Activated CD8-positive, alpha-beta memory T cell treated with anti-CD3 and anti-CD28 coated beads for 1 hour (primary cell): ENCODE measurements around the gene CENPK.
A peak's percentile ranks its signal among the peaks of the same experiment; 100 is the strongest.
"Not testable (repeated sequence)": the region's sequence is repeated elsewhere in the genome, so short reads cannot be mapped to it uniquely, and the experiment has no call there.

ENCODE experiments used
- DNase-seq, 2 donors: peaks; one replicate each; pipeline ENCODE4 v3.0.0-alpha.2; 2020; ENCODE audit warnings: low read depth in 1 of 2; ENCODE audit errors: extremely low read depth in 1 of 2

Gene CENPK, protein sequence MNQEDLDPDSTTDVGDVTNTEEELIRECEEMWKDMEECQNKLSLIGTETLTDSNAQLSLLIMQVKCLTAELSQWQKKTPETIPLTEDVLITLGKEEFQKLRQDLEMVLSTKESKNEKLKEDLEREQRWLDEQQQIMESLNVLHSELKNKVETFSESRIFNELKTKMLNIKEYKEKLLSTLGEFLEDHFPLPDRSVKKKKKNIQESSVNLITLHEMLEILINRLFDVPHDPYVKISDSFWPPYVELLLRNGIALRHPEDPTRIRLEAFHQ

DNA sequence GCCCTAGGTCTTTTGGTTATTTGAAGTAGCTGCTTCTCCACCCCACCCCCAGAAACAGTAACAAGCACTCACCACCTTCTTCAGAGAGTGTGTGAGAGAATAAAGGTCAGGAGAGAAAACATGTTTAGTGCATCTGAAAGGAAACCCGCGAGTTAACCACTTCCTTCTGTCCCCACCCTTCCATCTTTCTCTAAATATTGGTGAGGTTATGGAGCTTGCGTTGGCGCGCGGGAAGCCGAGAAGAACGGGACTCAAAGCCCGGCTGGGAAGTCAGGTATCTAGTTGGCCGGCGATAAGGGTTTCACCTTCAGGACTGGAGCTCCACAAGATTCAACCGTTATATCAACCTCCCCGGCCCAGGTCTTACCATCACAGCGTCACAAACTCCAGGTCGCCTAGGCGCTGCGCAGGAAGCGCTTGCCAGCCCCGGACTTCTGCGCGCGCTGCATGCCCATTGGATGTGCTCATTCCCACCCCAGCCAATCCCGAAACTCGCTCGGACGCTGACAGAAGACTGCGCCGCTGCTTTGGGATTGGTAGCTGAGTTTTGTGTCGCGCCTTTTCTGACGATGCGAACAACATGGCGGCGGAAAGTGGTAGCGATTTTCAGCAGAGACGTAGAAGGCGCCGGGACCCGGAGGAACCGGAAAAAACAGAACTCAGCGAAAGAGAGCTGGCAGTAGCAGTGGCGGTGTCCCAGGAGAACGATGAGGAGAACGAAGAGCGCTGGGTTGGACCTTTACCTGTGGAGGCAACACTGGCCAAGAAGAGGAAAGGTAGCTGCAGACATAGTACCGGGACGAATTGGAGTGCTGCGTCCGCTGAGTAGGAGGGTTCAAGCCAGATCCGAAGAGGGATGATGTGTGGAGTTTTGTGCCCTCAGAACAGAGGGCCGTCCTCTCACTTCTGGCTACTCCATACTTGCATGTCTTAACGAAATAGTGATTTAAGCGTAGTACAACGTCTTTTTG lies at the start of gene CENPK, which contains the start of gene PPWD1:
TSS of gene CENPK (minus strand) at position 438 of the 971 bp plus-strand sequence. CDS start 8,261 bp downstream, outside the sequence.
TSS of gene PPWD1 (plus strand) at position 566 of the 971 bp plus-strand sequence. CDS start at position 581, 15 bp downstream.
- peak; percentile 90 for DNase-seq

DNA sequence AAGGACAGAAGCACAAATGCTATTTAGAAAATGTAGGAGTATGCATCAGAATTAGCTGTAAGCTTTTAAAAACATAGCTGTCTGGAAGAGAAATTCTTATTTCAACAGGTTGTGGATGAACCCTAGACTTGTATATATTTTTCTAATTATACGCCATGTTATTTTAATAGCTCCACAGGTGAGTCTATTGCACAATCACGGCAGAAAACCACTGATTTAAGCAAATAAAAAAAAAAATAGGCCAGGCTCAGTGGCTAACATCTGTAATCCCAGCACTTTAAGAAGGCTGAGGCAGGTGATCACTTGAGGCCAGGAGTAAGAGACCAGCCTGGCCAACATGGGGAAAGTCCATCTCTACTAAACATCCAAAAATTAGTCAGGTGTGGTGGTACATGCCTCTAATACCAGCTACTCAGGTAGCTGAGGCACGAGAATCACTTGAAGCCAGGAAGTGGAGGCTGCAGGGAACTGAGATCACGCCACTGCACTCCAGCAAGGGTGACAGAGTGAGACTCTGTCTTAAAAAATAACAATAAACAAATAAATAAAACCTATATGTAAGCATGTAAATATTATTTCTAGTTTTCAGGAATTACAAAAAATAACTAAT lies 49.4 kb upstream of the CENPK start:
- no peak for DNase-seq

DNA sequence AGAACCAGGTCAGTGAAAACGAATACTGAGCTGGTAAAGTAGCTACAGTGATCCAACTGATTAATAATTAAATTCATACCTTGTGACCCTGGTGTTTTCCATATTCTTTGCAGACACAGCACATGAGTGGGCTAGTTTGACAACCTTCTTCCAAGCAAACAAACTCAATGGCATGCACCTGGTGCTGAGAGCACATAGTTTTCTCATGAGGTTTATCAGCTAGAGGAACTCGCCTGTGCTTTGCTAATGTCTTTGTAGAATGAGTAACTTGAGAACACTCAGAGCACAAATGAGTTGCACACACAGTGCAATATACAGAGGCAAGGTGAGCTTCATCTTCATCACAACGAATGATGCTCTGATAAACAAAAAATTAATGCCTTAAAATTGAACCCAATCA lies 48.6 kb upstream of the CENPK start:
- no peak for DNase-seq

DNA sequence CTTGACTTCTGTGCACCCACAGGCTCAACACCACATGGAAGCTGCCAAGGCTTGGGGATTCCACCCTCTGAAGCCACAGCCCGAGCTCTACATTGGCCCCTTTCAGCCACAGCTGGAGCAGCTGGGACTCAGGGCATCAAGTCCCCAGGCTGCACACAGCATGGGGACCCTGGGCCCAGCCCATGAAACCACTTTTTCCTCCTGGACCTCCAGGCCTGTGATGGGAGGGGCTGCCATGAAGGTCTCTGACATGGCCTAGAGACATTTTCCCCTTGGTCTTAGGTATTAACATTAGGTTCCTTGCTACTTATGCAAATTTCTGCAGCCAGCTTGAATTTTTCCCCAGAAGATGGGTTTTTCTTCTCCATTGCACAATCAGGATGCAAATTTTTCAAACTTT lies 38.8 kb upstream of the CENPK start:
- DNase-seq = not testable (repeated sequence)

DNA sequence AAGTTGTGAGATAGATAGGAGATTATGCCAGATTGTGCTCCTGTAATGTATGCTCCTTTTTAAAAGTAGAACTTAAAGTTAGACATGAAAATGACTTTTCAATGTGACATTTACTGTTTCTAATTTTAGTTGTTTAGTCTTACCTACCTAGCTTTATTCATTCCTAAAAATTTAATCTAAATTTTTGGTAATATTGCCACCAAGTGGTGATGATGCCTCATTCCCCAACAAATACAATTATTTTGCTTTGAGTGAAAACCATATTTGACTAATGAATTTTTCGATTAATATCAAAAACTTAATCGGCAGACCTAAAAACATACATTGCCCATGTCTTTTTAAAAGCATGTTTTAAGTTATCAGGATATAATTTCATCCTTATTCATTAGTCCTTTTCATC lies 25.7 kb upstream of the CENPK start:
- no peak for DNase-seq

DNA sequence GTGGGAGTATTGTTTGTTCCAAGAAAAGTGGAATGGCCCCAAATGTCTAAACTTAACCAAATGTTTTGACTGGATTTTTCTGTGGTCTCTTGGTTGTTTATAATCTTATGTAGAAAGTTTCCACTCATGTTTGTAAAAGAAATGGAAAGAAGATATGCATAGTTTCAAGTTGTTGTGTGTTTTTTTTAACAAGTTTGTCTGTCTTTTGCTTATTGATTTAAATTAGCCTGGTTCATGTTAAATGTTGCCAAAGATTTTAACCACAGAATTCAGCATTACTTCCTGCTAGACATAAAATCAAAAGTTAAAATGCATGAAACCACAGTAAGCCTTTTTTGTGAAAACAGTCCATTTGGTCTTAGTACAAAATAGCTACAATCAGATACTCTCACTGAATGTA lies 14.2 kb upstream of the CENPK start:
- no peak for DNase-seq

DNA sequence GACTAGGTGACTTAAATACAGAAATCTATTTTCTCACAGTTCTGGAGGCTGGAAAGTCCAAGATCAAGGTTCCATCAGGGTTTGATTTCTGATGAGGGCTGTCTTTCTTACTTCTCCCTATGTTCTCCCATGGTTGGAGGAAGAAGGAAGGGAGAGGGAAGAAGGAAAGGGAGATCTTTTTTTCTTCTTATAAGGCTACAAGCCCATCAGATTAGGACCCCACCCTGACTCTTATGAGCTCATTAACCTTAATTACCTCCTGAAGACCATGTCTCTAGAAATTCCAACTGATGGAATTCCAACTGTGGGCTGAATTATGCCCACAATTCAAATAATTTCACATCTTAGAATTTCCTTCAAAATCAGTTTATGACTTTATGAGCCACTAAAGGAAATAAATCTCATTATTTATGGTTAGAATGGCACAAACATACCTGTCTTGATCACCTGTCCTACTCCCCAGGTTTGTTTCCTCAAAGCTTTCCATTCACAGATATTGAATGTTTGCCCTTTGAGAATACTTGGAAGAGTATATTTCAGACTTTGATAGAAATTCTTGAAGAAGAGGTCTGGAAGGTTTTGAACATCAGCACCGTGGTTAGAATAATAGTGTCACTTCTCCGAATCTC lies 7.7 kb upstream of the CENPK start:
- DNase-seq = no peak

DNA sequence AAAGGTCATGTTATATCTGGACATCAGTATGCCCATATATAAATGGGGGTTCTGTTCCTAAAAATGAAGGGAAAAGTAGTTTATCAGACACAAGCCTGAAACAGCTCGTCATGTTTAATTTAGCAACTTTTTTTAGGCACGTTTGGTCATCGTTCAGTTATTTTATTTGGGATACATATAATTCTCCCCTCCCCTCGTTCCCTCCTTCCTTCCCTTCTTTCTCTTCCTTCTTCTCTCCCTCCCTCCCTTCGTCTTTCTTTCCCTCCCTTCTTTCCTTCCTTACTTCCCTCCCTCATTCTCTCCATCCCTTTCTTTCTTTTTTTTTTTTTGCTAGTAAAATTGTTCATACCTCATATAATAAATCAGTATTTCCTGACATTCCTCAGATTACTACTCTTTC lies 3.5 kb upstream of the CENPK start:
- no peak for DNase-seq

DNA sequence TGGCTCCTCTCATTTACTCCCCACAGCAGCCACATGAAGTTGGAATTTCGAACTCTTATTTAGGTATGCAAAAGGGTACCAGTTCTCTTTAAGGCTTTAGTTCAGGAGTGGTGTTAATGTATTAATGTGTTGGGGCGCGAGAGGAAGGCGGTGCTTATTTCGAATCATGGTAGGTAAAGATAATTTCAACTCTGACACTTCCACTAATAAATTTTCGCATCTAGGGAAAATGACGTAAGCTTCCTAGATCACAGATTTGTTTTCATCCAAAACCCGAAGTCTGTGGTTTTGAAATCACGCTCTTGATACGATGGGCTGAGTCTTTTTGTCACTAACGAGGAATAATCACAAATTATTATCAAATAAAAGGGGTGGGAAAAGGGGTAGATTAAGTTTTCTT lies 809 bp upstream of the CENPK start:
- DNase-seq = no peak

DNA sequence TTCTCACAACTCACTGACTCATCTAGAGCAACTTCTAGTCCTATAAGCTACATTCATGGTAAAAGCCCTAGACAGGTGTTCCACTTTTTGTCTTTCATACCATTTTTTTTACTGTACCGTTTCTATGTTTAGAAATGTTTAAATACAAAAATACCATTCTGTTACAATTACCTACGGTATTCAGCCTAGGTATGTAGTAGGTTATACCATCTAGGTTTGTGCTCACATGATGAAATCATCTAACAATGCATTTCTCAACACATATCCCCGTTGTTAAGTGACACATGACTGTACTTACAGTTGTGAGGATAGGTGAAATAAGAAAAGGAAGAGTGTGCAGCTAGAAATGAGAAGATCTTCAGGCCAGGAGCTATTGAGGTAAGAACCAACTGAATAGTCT lies 6.2 kb downstream of the CENPK start:
- no peak for DNase-seq

DNA sequence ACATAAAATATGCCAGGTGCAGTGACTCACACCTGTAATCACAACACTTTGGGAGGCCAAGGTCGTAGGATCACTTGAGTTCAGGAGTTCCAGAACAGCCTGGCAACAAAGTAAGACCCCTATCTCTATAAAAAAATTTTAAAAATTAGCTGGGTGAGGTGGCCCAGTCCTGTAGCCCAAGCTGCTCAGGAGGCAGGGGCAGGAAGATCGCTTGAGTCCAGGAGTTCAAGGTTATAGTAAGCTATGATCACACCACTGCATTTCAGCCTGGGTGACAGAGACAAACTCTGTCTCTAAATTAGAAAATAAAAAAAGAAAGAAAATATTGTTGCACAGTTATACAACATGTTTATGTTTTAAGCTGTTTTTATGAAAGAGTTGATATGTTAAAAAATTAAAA lies 6.8 kb downstream of the CENPK start:
- DNase-seq = no peak

DNA sequence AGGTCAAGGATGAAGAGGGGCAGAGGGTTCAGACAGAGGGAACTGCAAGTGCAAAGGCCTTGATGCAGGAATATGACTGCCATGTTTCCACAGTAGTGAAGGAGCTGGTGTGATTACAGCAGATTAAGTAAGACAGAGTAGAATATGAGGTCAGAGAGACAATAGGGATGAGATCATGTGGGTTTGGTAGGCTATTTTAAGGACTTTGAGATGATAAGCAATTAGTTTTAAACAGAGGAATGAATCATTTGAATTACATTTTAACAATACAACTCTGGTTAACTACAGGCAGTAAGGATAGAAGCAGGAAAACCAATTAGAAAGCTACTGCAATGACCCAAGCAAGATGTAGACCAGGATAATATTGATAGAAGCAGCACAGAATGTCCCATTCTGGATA lies 7.7 kb downstream of the CENPK start:
- DNase-seq = no peak

DNA sequence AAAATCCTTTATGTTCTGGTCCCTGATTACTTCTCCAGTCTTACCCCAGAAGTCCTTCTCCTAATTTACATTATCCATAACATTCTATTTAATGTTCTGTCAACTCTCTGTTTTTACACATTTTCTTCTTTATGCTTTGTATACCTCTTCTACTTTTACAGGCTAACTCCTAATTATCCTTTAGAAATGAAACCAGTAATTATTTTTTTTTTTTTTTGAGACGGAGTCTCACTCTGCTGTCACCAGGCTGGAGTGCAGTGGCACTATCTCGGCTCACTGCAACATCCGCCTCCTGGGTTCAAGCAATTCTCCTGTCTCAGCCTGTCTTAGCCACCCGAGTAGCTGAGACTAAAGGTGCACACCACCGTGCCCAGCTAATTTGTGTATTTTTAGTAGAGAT lies 9.0 kb downstream of the CENPK start:
- DNase-seq = no peak

DNA sequence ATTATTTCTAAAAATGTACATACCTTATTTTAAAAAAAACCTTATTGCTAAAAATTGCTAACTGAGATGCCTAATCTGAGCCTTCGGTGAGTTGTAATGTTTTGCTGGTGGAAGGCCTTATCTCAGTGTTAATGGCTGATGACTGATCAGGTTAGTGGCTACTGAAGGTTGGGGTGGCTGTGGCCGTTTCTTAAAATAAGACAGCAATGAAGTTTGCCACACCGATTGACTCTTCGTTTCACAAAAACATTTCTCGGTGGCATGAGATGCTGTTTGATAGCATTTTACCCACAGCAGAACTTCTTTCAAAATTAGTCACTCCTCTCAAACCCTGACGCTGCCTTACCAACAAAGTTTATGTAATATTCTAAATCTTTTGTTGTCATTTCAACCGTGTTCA lies 14.7 kb downstream of the CENPK start:
- DNase-seq = no peak

DNA sequence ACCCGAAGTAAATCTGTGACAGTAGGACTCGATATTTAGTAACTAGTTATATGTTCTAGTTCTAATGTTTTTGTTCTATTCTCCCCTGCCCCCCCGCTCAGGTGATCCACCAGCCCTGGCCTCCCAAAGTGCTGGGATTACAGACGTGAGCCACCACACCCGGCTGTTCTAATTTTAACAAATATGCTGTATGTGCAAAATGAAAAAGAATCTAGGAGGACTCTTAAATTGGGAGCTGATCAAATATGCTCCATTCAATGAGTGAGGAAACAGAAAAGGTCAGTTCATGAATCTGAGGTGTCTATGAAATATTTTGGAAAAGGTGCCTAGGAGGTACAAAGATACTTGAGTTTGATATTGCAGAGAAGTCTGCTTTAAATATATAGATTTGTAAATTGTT lies 16.8 kb downstream of the CENPK start:
- DNase-seq = no peak

DNA sequence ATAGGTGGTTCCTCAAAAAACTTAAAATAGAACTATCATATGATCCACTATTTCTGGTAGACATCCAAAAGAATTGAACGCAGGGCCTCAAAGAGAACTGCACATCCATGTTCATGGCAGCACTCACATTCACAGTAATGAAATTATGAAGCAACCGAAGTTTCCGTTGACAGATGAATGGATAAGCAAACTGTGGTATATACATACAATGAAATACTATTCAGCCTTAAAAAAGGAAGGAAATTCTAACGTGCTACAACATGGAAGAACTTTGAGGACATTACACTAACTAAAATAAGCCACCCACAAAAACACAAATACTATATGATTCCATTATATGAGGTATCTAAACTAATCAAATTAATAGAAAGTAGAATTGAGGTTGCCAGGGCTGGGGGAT lies 18.5 kb downstream of the CENPK start:
- DNase-seq = no peak

DNA sequence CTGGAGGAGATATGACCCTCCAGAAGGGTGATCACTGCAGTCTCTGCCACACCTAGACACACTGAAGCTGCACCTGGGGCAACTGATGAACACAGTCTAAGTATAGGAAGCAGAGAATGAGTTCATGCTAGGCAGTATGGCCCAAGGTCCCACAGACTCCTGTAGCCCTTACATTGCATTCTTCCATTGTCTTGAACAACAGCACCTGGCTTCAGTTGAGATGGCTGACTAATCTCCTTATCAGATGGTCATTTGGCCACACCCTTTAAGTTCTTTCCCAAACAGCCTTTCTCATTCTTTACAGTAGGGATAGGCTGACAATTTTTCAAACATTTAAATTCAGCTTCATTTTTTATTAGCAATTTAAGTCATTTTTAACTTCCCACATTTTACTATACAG lies 23.1 kb downstream of the CENPK start:
- no peak for DNase-seq

DNA sequence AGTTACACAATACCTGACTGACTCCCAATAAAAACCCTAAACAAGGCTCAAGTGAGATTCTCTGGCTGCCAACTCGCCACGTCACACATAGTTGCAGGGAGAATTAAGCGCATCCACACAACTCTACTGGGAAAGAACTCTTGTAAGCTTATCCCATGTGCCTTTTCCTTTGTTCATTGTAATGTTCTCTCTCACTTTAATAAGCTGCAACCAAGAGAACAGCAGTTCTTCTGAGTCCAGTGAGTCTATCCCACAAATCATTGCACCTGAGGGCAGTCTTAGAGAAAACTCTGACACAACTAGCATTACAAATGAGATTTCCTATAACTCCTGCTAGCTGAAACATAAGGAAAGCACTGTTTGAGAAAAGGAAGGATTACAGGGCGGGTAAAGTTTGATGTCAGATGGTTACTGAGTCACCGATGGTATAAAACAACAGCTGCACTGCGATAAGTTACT lies 27.4 kb downstream of the CENPK start:
- no peak for DNase-seq

DNA sequence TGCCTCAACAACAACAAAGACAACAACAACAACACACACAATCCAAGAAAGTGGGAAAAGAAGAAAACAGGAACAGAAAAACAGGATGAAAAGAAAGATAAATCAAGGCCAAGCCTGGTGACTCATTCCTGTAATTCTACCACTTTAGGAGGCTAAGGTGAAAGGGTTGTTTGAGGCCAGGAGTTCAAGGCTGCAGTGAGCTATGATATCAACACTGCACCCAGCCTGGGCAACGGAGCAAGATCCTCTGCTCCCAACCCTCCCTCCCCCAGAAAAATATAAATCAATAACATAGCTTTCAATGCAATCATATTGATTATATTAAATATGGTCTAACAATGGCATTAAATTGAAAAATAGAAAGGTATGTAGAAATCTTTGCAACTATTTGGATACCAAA lies 32.1 kb downstream of the CENPK start:
- no peak for DNase-seq

DNA sequence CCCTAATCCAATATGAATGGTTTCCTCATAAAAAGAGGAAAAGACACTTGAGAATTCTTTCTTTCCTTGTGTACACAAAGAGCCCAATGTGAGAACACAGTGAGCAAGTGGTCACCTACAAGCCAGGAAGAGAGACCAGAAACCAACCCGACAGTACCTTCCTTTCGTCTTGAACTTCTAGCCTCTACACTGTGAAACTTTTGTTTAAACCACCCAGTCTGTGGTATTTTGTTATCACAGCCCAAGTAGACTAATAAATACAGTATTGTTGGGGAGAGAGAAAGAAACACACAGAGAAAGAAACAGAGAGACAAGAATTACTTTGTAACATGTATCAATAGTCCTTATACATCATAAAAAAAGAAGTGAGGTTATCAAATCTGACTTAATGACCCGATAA lies 37.2 kb downstream of the CENPK start:
- no peak for DNase-seq
